HCT116 (cell line): ENCODE data around the gene CPNE9. TPM values are rescaled to one million over a fixed set of nuclear protein-coding genes. Genes with fewer than 3 reads are reported as not detected.

Source experiments
- ATAC-seq: fragments of 200-7000 bp; cut with Tn5 transposase; 2 replicates; pipeline ENCODE4 v1.9.1; 2020; ENCODE audit warnings: mild to moderate bottlenecking, moderate library complexity
- BruUV-seq: library from RNA; stranded (reverse); fragments of 400-500 nt; replicated peaks from 2 replicates; lab custom pipeline; 2021; lab: Mats Ljungman, UMichigan
- CTCF ChIA-PET: fragments of 300-600 bp; sonication (Branson Sonifier 250); formaldehyde crosslinking; loops from one replicate; lab custom pipeline; 2021; ENCODE audit warnings: antibody characterized with exemption; lab: Charles Lee
- POLR2A ChIA-PET: fragments of 300-600, 350-600 bp; sonication (Branson Sonifier 250); formaldehyde crosslinking; loops from one replicate; lab custom pipeline; 2021; ENCODE audit warnings: antibody characterized with exemption; lab: Charles Lee
- RAD21 ChIA-PET, 2 experiments: fragments of 300-600 bp; sonication (Branson Sonifier 250); formaldehyde crosslinking; loops; one replicate each; lab custom pipeline; 2023; ENCODE audit warnings: low total read pairs in 2 of 2; ENCODE audit not compliant: uncharacterized antibody in 2 of 2, unreplicated experiment in 2 of 2, low non-redundant PET in 1 of 2; lab: Charles Lee
- DNase-seq: peaks from one replicate; pipeline ENCODE4 v3.0.0-alpha.2; 2010; ENCODE audit warnings: low read depth, low spot score
- H2AFZ ChIP-seq: fragments of 200-600 bp; shearing (Covaris generic), sonication (generic); 2 replicates; pipeline ENCODE4 v1.6.1; 2017; ENCODE audit warnings: low read depth, mixed run types, mixed read lengths, antibody characterized with exemption, low read length; ENCODE audit not compliant: poor library complexity, severe bottlenecking
- H3K27ac ChIP-seq: 2 replicates; pipeline ENCODE4 v1.5.1; 2012; ENCODE audit warnings: low read depth, low read length
- H3K27me3 ChIP-seq: fragments of 200-600 bp; sonication (generic); 2 replicates; pipeline ENCODE4 v1.6.1; 2016; ENCODE audit warnings: mixed run types, low read length, mixed read lengths; ENCODE audit not compliant: insufficient read depth
- H3K36me3 ChIP-seq, 2 experiments: fragments of 200-500 bp in 1 of 2; fragments of 200-600 bp in 1 of 2; sonication (Bioruptor generic) in 1 of 2; sonication (generic) in 1 of 2; 2 replicates each; pipeline versions ENCODE4 v1.5.1 to v1.6.1; 2014 to 2016; ENCODE audit warnings: low read length in 2 of 2, inconsistent platforms in 1 of 2, mixed read lengths in 1 of 2, mixed run types in 1 of 2; ENCODE audit not compliant: insufficient read depth in 2 of 2, control insufficient read depth in 1 of 2
- H3K4me1 ChIP-seq, 2 experiments: fragments of 200-600 bp in 1 of 2; sonication (generic) in 1 of 2; 2 replicates each; pipeline versions ENCODE4 v1.5.1 to v1.6.1; 2012 to 2017; ENCODE audit warnings: low read length in 2 of 2, inconsistent platforms in 1 of 2, mild to moderate bottlenecking in 1 of 2, mixed read lengths in 1 of 2, mixed run types in 1 of 2, moderate library complexity in 1 of 2; ENCODE audit not compliant: insufficient read depth in 2 of 2, control insufficient read depth in 1 of 2
- H3K4me2 ChIP-seq: fragments of 200-600 bp; sonication (generic); 2 replicates; pipeline ENCODE4 v1.6.1; 2017; ENCODE audit warnings: mixed run types, low read length, mixed read lengths
- H3K4me3 ChIP-seq, 2 experiments: fragments of 200-600 bp in 1 of 2; sonication (generic) in 1 of 2; replicated peaks in 1 of 2; 2 replicates each; pipeline ENCODE4 v1.5.1; 2011 to 2016; ENCODE audit warnings: low read length in 2 of 2, control low read depth in 1 of 2, low read depth in 1 of 2, mild to moderate bottlenecking in 1 of 2, mixed read lengths in 1 of 2, mixed run types in 1 of 2
- H3K79me2 ChIP-seq: fragments of 200-600 bp; sonication (generic); 2 replicates; pipeline ENCODE4 v1.6.1; 2017; ENCODE audit warnings: mild to moderate bottlenecking, mixed run types, low read length, moderate library complexity, mixed read lengths; ENCODE audit not compliant: insufficient read depth
- H3K9ac ChIP-seq: fragments of 200-600 bp; sonication (generic); 2 replicates; pipeline ENCODE4 v1.6.1; 2016; ENCODE audit warnings: low read length, mixed read lengths
- H3K9me2 ChIP-seq: fragments of 200-600 bp; sonication (generic), shearing (Covaris generic); 2 replicates; pipeline ENCODE4 v1.6.1; 2017; ENCODE audit warnings: mixed run types, mild to moderate bottlenecking, moderate library complexity; ENCODE audit not compliant: insufficient read depth
- H3K9me3 ChIP-seq, 2 experiments: fragments of 200-500 bp in 1 of 2; fragments of 200-600 bp in 1 of 2; sonication (Bioruptor generic) in 1 of 2; sonication (generic) in 1 of 2; 2 replicates each; pipeline ENCODE4 v1.6.1; 2014 to 2017; ENCODE audit warnings: low read length in 2 of 2, mixed read lengths in 2 of 2, inconsistent platforms in 1 of 2, low read depth in 1 of 2, mild to moderate bottlenecking in 1 of 2, mixed run types in 1 of 2, moderate library complexity in 1 of 2; ENCODE audit not compliant: control insufficient read depth in 1 of 2, insufficient read depth in 1 of 2
- H4K20me1 ChIP-seq: fragments of 200-600 bp; sonication (generic), shearing (Covaris generic); 2 replicates; pipeline ENCODE4 v1.6.1; 2017; ENCODE audit warnings: mixed run types, mild to moderate bottlenecking, moderate library complexity; ENCODE audit not compliant: insufficient read depth
- ATF3 ChIP-seq: IDR thresholded peaks from 2 replicates; pipeline ENCODE4 v1.6.1; 2012
- CBX3 ChIP-seq: IDR thresholded peaks from 2 replicates; pipeline ENCODE4 v1.6.1; 2012; ENCODE audit warnings: low read depth
- CEBPB ChIP-seq: IDR thresholded peaks from 2 replicates; pipeline ENCODE4 v1.6.1; 2012; ENCODE audit warnings: low read depth
- CTCF ChIP-seq, 3 experiments: fragments of 200-600 bp in 1 of 3; sonication (generic) in 1 of 3; IDR thresholded peaks in 2 of 3; conservative IDR thresholded peaks in 1 of 3; 2 replicates each; pipeline ENCODE4 v1.5.1; 2012 to 2017; ENCODE audit warnings: low read depth in 2 of 3, low read length in 2 of 3, antibody characterized with exemption in 1 of 3, borderline replicate concordance in 1 of 3, control low read depth in 1 of 3, mild to moderate bottlenecking in 1 of 3, mixed read lengths in 1 of 3, mixed run types in 1 of 3, moderate library complexity in 1 of 3; ENCODE audit not compliant: insufficient read depth in 1 of 3
- ELF1 ChIP-seq: IDR thresholded peaks from 2 replicates; pipeline ENCODE4 v1.6.1; 2012; ENCODE audit warnings: low read depth, borderline replicate concordance
- EZH2 ChIP-seq: fragments of 200-600 bp; sonication (generic); IDR thresholded peaks from 2 replicates; pipeline ENCODE4 v1.6.1; 2017; ENCODE audit warnings: antibody characterized with exemption, mixed run types
- EZH2phosphoT487 ChIP-seq: fragments of 200-600 bp; IDR thresholded peaks from 2 replicates; pipeline ENCODE4 v1.6.1; 2018; ENCODE audit warnings: antibody characterized with exemption, borderline replicate concordance
- FOSL1 ChIP-seq: IDR thresholded peaks from 2 replicates; pipeline ENCODE4 v1.6.1; 2012; ENCODE audit warnings: low read depth
- JUND ChIP-seq: IDR thresholded peaks from 2 replicates; pipeline ENCODE4 v1.6.1; 2012
- MAX ChIP-seq: IDR thresholded peaks from 2 replicates; pipeline ENCODE4 v1.6.1; 2012
- POLR2A ChIP-seq: IDR thresholded peaks from 2 replicates; pipeline ENCODE4 v1.7.0; 2011; ENCODE audit warnings: borderline replicate concordance; ENCODE audit not compliant: insufficient read depth, insufficient read length; ENCODE audit errors: extremely low read depth
- POLR2AphosphoS5 ChIP-seq: IDR thresholded peaks from 2 replicates; pipeline ENCODE4 v1.6.1; 2011; ENCODE audit warnings: mild to moderate bottlenecking, low read depth, low read length, moderate library complexity
- RAD21 ChIP-seq: IDR thresholded peaks from 2 replicates; pipeline ENCODE4 v1.6.1; 2012; ENCODE audit warnings: low read depth, mild to moderate bottlenecking
- REST ChIP-seq: IDR thresholded peaks from 2 replicates; pipeline ENCODE4 v1.6.1; 2012; ENCODE audit warnings: low read depth
- SIN3A ChIP-seq: IDR thresholded peaks from 2 replicates; pipeline ENCODE4 v1.6.1; 2012; ENCODE audit warnings: low read depth
- SRF ChIP-seq: IDR thresholded peaks from 2 replicates; pipeline ENCODE4 v1.6.1; 2012; ENCODE audit warnings: low read depth
- TCF7L2 ChIP-seq: IDR thresholded peaks from 2 replicates; pipeline ENCODE4 v1.7.0; 2011; ENCODE audit warnings: borderline replicate concordance, inconsistent platforms; ENCODE audit not compliant: insufficient read depth, insufficient read length; ENCODE audit errors: extremely low read depth
- ZBTB33 ChIP-seq: IDR thresholded peaks from 2 replicates; pipeline ENCODE4 v1.6.1; 2011; ENCODE audit warnings: mild to moderate bottlenecking, low read length, moderate library complexity; ENCODE audit not compliant: insufficient replicate concordance; ENCODE audit errors: extremely low read depth
- ZFX ChIP-seq: fragments of 450-650 bp; IDR thresholded peaks from 2 replicates; pipeline ENCODE4 v1.6.1; 2017
- ZNF274 ChIP-seq: fragments of 200-500 bp; sonication (Bioruptor generic); IDR thresholded peaks from 2 replicates; pipeline ENCODE4 v1.6.1; 2014; ENCODE audit warnings: mild to moderate bottlenecking, low read depth, low read length, inconsistent platforms
- intact Hi-C: fragments of 100-400 bp; cut with micrococcal nuclease; formaldehyde crosslinking; loops from 2 replicates; pipeline ENCODE4 v1.10.0; 2022
- total RNA-seq: library from RNA; stranded (reverse); gene quantifications from one replicate; pipeline ENCODE4 v1.2.1, GENCODE V29; 2021; ENCODE audit not compliant: unreplicated experiment

The CPNE9 gene
- total RNA-seq, 1 experiment from 2014 or later = 0.98 TPM

GRCh38 chr3:9769012-9769411 lies 65.4 kb downstream of the CPNE9 start:
- H3K27me3 ChIP-seq = no peaks in the 10 kb centered on the region
- H3K9ac ChIP-seq = peak overlapping the region; percentile 86
- H3K9me3 ChIP-seq = no peaks in the 10 kb centered on the region
- ChIA-PET CTCF (no interaction called here), POLR2A (no interaction called here), RAD21 (no interaction called here)
- H3K9me2 ChIP-seq = no peaks in the 10 kb centered on the region
- ATAC-seq (peak; percentile 5), DNase-seq (no peak)
- TF ChIP-seq REST (no peak), ATF3 (no peak), SRF (no peak), CBX3 (no peak), CEBPB (no peak), ZBTB33 (no peak), EZH2 (no peak), POLR2A (no peak), ZNF274 (no peak), JUND (no peak), CTCF (IDR thresholded peaks at IDR 0.05 in 2 of 3, conservative IDR thresholded peaks at IDR 0.05 in 1 of 3; ENCODE audit: borderline replicate concordance in 1 of 3, insufficient read depth in 1 of 3, low read depth in 2 of 3, low read length in 2 of 3) (no peak), POLR2AphosphoS5 (no peak), TCF7L2 (no peak), RAD21 (no peak), FOSL1 (no peak), SIN3A (no peak), ZFX (no peak), EZH2phosphoT487 (no peak), MAX (no peak), ELF1 (no peak)
- no peak overlapping the region for H2AFZ ChIP-seq
- H3K4me3 ChIP-seq = peak overlapping the region; percentile 70 to 73
- peak overlapping the region; percentile 97 for H3K4me2 ChIP-seq
- peaks cover 4 to 24% of the 10 kb centered on the region in 2 experiments for H3K4me1 ChIP-seq
- H4K20me1 ChIP-seq = no peaks in the 10 kb centered on the region
- intact Hi-C loops = no loop called here
- peaks cover 7% of the 10 kb centered on the region; the same call in 1 of the 2 replicates for H3K79me2 ChIP-seq
- H3K36me3 ChIP-seq = 0 out of 4 replicates have a peak, but pooled peaks cover 0 to 4% of the 10 kb centered on the region in 2 experiments
- BruUV-seq = no TSS peak
- H3K27ac ChIP-seq = no peak overlapping the region
